ENCODE data around the gene NMRAL1.
A peak's percentile ranks its signal among the peaks of the same experiment; 100 is the strongest.

Gene NMRAL1

DNA sequence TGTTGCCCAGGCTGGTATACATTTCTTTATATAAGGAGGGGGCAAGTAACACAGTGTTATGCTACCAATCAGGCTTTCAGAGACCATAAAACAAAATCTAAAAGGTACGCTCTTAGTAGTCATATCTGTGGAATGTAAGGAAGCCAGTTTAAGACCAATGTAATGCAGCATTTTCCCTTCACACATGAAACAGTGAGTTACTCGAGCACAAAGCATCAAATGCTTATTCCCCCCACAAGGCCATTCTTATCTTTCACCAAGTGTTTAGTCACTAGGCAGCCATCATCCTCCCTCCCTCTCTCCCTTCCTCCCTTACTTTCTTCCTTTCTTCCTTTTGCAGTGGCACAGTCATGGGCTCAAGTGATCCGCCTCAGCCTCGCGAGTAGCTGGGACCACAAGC is 14.6 kb upstream of the NMRAL1 start:
- H3K27me3 ChIP-seq (ENCODE audit: control insufficient read depth in 5 of 5, insufficient read depth in 4 of 5, low read length in 5 of 5) = no peaks in the 10 kb centered on the region
- H3K9me3 ChIP-seq (ENCODE audit: control insufficient read depth in 5 of 5, low read length in 5 of 5) = no peaks in the 10 kb centered on the region
- H3K27ac ChIP-seq (ENCODE audit: low read depth, low read length) = no peak overlapping the region
- H3K9ac ChIP-seq (ENCODE audit: low read length in 5 of 5) = no peak overlapping the region
- peaks cover 3 to 27% (median 11%) of the 10 kb centered on the region in 5 donors for H3K36me3 ChIP-seq (ENCODE audit: control insufficient read depth in 5 of 5, insufficient read depth in 5 of 5, low read length in 5 of 5)
- no peak overlapping the region for H3K4me3 ChIP-seq (ENCODE audit: low read depth in 1 of 5, low read length in 5 of 5)
- H3K4me1 ChIP-seq (ENCODE audit: control insufficient read depth in 5 of 5, insufficient read depth in 5 of 5, low read length in 5 of 5) = peaks cover 2 to 26% (median 16%) of the 10 kb centered on the region in 5 donors

- Histone ChIP-seq H3K27ac (ENCODE audit: low read depth, low read length) (no peak overlapping the region), H3K4me1 (ENCODE audit: control insufficient read depth in 5 of 5, insufficient read depth in 5 of 5, low read length in 5 of 5) (peaks cover 2 to 26% (median 16%) of the 10 kb centered on the region in 5 donors), H3K36me3 (ENCODE audit: control insufficient read depth in 5 of 5, insufficient read depth in 5 of 5, low read length in 5 of 5) (peaks cover 3 to 26% (median 11%) of the 10 kb centered on the region in 5 donors), H3K27me3 (ENCODE audit: control insufficient read depth in 5 of 5, insufficient read depth in 4 of 5, low read length in 5 of 5) (no peaks in the 10 kb centered on the region), H3K4me3 (ENCODE audit: low read depth in 1 of 5, low read length in 5 of 5) (no peak overlapping the region), H3K9me3 (ENCODE audit: control insufficient read depth in 5 of 5, low read length in 5 of 5) (no peaks in the 10 kb centered on the region), H3K9ac (ENCODE audit: low read length in 5 of 5) (peak overlapping the region in 1 of 5 donors; percentile 21)
Observed at GRCh38 chr16:4488499-4488967, 14.1 kb upstream of the NMRAL1 start.

- H3K27me3 ChIP-seq (ENCODE audit: control insufficient read depth in 5 of 5, insufficient read depth in 4 of 5, low read length in 5 of 5) = no peaks in the 10 kb centered on the region
- no peak overlapping the region for H3K4me3 ChIP-seq (ENCODE audit: low read depth in 1 of 5, low read length in 5 of 5)
- peak overlapping the region in 1 of 5 donors; percentile 21 for H3K9ac ChIP-seq (ENCODE audit: low read length in 5 of 5)
- no peak overlapping the region for H3K27ac ChIP-seq (ENCODE audit: low read depth, low read length)
- peaks cover 2 to 26% (median 16%) of the 10 kb centered on the region in 5 donors for H3K4me1 ChIP-seq (ENCODE audit: control insufficient read depth in 5 of 5, insufficient read depth in 5 of 5, low read length in 5 of 5)
- H3K36me3 ChIP-seq (ENCODE audit: control insufficient read depth in 5 of 5, insufficient read depth in 5 of 5, low read length in 5 of 5) = peaks cover 3 to 22% (median 11%) of the 10 kb centered on the region in 5 donors
- no peaks in the 10 kb centered on the region for H3K9me3 ChIP-seq (ENCODE audit: control insufficient read depth in 5 of 5, low read length in 5 of 5)
Observed at GRCh38 chr16:4487955-4488498, 13.6 kb upstream of the NMRAL1 start.

DNA sequence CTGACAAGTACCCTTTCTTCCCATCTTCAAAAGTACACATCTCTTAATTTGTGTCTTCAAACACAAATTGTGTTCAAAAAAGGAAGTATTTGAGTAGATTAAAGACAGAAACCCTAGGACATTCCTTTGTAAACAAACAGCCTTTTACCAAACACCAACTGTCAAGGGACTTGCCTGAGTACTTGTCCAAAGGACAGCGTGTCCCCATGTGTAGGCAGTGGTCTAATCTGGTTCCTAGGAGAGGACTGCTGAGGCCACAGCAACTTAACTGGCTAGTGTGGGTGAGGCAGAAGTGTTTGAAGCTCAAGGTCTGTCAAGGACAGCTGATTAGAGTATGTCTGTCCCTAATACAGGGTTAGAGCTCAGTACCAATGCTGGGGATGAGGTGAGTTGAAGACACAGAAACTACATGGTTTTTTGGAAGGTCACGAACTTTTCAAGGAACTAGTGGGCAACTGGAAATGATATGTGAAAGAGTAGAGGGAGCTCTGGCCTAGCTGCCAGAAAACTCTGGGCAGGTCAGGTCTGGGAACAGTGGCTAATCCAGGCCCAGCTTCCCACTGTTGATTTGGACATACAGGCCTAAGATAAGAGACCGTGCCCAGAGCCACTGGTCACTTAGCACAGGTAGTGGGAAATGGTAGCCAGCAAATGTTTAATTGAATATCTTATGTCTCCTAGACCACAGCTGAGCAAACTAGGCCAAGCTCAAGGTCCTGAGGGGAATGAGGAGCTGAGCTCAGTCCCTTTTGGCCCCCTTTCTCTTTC is 11.9 kb upstream of the NMRAL1 start:
- peak overlapping the region in 2 of 5 donors; percentile 48 to 64 for H3K9ac ChIP-seq (ENCODE audit: low read length in 5 of 5)
- peaks cover 2 to 26% (median 16%) of the 10 kb centered on the region in 5 donors for H3K4me1 ChIP-seq (ENCODE audit: control insufficient read depth in 5 of 5, insufficient read depth in 5 of 5, low read length in 5 of 5)
- no peaks in the 10 kb centered on the region for H3K9me3 ChIP-seq (ENCODE audit: control insufficient read depth in 5 of 5, low read length in 5 of 5)
- H3K27me3 ChIP-seq (ENCODE audit: control insufficient read depth in 5 of 5, insufficient read depth in 4 of 5, low read length in 5 of 5) = no peaks in the 10 kb centered on the region
- H3K27ac ChIP-seq (ENCODE audit: low read depth, low read length) = no peak overlapping the region
- H3K36me3 ChIP-seq (ENCODE audit: control insufficient read depth in 5 of 5, insufficient read depth in 5 of 5, low read length in 5 of 5) = peaks cover 3 to 22% (median 11%) of the 10 kb centered on the region in 5 donors
- no peak overlapping the region for H3K4me3 ChIP-seq (ENCODE audit: low read depth in 1 of 5, low read length in 5 of 5)

GRCh38 chr16:4481963-4482362 is 7.5 kb upstream of the NMRAL1 start:
- Histone ChIP-seq H3K4me3 (ENCODE audit: low read depth in 1 of 5, low read length in 5 of 5) (no peak overlapping the region), H3K27me3 (ENCODE audit: control insufficient read depth in 5 of 5, insufficient read depth in 4 of 5, low read length in 5 of 5) (no peaks in the 10 kb centered on the region), H3K9ac (ENCODE audit: low read length in 5 of 5) (peak overlapping the region in 1 of 5 donors; percentile 25), H3K27ac (ENCODE audit: low read depth, low read length) (no peak overlapping the region), H3K36me3 (ENCODE audit: control insufficient read depth in 5 of 5, insufficient read depth in 5 of 5, low read length in 5 of 5) (peaks cover 3 to 9% (median 5%) of the 10 kb centered on the region in 5 donors), H3K9me3 (ENCODE audit: control insufficient read depth in 5 of 5, low read length in 5 of 5) (no peaks in the 10 kb centered on the region), H3K4me1 (ENCODE audit: control insufficient read depth in 5 of 5, insufficient read depth in 5 of 5, low read length in 5 of 5) (peaks cover 2 to 23% (median 18%) of the 10 kb centered on the region in 5 donors)

GRCh38 chr16:4481526-4481925 is 7.1 kb upstream of the NMRAL1 start:
- peaks cover 3 to 5% (median 5%) of the 10 kb centered on the region in 5 donors for H3K36me3 ChIP-seq (ENCODE audit: control insufficient read depth in 5 of 5, insufficient read depth in 5 of 5, low read length in 5 of 5)
- H3K4me3 ChIP-seq (ENCODE audit: low read depth in 1 of 5, low read length in 5 of 5) = no peak overlapping the region
- peaks cover 2 to 23% (median 19%) of the 10 kb centered on the region in 5 donors for H3K4me1 ChIP-seq (ENCODE audit: control insufficient read depth in 5 of 5, insufficient read depth in 5 of 5, low read length in 5 of 5)
- H3K9me3 ChIP-seq (ENCODE audit: control insufficient read depth in 5 of 5, low read length in 5 of 5) = no peaks in the 10 kb centered on the region
- H3K9ac ChIP-seq (ENCODE audit: low read length in 5 of 5) = no peak overlapping the region
- no peaks in the 10 kb centered on the region for H3K27me3 ChIP-seq (ENCODE audit: control insufficient read depth in 5 of 5, insufficient read depth in 4 of 5, low read length in 5 of 5)
- no peak overlapping the region for H3K27ac ChIP-seq (ENCODE audit: low read depth, low read length)

DNA sequence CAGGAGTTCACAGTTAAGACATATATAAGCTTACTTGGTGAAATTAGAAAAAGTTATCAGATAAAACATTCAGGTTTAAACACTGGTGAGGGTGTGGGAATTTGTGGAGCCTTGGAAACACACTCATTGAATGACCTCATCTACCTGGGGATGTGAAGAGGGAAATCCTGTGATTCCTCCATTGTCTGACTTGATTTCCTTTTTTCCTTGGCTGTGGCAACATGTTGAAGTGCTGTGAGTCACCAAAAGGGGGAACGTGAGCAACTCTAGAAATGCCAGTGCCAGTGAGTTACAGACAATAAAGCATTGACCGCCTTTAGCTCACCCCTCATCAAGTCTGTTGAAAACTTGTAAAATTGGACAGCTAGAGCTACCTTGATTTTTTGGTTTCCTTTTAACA is 3.5 kb upstream of the NMRAL1 start:
- H3K4me1 ChIP-seq (ENCODE audit: control insufficient read depth in 5 of 5, insufficient read depth in 5 of 5, low read length in 5 of 5) = peaks cover 2 to 43% (median 27%) of the 10 kb centered on the region in 5 donors
- H3K27ac ChIP-seq (ENCODE audit: low read depth, low read length) = no peak overlapping the region
- no peak overlapping the region for H3K4me3 ChIP-seq (ENCODE audit: low read depth in 1 of 5, low read length in 5 of 5)
- H3K27me3 ChIP-seq (ENCODE audit: control insufficient read depth in 5 of 5, insufficient read depth in 4 of 5, low read length in 5 of 5) = no peaks in the 10 kb centered on the region
- peaks cover 0 to 2% (median 0%) of the 10 kb centered on the region in 5 donors for H3K36me3 ChIP-seq (ENCODE audit: control insufficient read depth in 5 of 5, insufficient read depth in 5 of 5, low read length in 5 of 5)
- no peaks in the 10 kb centered on the region for H3K9me3 ChIP-seq (ENCODE audit: control insufficient read depth in 5 of 5, low read length in 5 of 5)
- H3K9ac ChIP-seq (ENCODE audit: low read length in 5 of 5) = no peak overlapping the region

GRCh38 chr16:4475880-4476788 is 1.7 kb upstream of the NMRAL1 start, which contains the start of gene HMOX2:
TSS of gene HMOX2 (plus strand) at chr16:4476398. CDS start at chr16:4505525, 29,127 bp downstream.
- peak within 1 kb of the TSS; percentile 67 for H3K27ac ChIP-seq (ENCODE audit: low read depth, low read length)
- peak within 1 kb of the TSS in 4 of 5 donors; percentile 86 to 87 (median 86) for H3K9ac ChIP-seq (ENCODE audit: low read length in 5 of 5)
- peaks cover 2 to 43% (median 27%) of the 10 kb centered on the region in 5 donors for H3K4me1 ChIP-seq (ENCODE audit: control insufficient read depth in 5 of 5, insufficient read depth in 5 of 5, low read length in 5 of 5)
- H3K4me3 ChIP-seq (ENCODE audit: low read depth in 1 of 5, low read length in 5 of 5) = peak within 1 kb of the TSS; percentile 78 to 95 (median 86)
- no peaks in the 10 kb centered on the region for H3K9me3 ChIP-seq (ENCODE audit: control insufficient read depth in 5 of 5, low read length in 5 of 5)
- peaks cover 0 to 2% (median 0%) of the 10 kb centered on the region in 5 donors for H3K36me3 ChIP-seq (ENCODE audit: control insufficient read depth in 5 of 5, insufficient read depth in 5 of 5, low read length in 5 of 5)
- H3K27me3 ChIP-seq (ENCODE audit: control insufficient read depth in 5 of 5, insufficient read depth in 4 of 5, low read length in 5 of 5) = no peaks in the 10 kb centered on the region

- H3K27ac ChIP-seq (ENCODE audit: low read depth, low read length) = no peak overlapping the region
- H3K36me3 ChIP-seq (ENCODE audit: control insufficient read depth in 5 of 5, insufficient read depth in 5 of 5, low read length in 5 of 5) = peaks cover 0 to 14% (median 8%) of the 10 kb centered on the region in 5 donors
- H3K9ac ChIP-seq (ENCODE audit: low read length in 5 of 5) = no peak overlapping the region
- H3K27me3 ChIP-seq (ENCODE audit: control insufficient read depth in 5 of 5, insufficient read depth in 4 of 5, low read length in 5 of 5) = no peaks in the 10 kb centered on the region
- H3K9me3 ChIP-seq (ENCODE audit: control insufficient read depth in 5 of 5, low read length in 5 of 5) = no peaks in the 10 kb centered on the region
- H3K4me3 ChIP-seq (ENCODE audit: low read depth in 1 of 5, low read length in 5 of 5) = no peak overlapping the region
- H3K4me1 ChIP-seq (ENCODE audit: control insufficient read depth in 5 of 5, insufficient read depth in 5 of 5, low read length in 5 of 5) = peaks cover 2 to 40% (median 24%) of the 10 kb centered on the region in 5 donors
Observed at GRCh38 chr16:4472880-4473279, 1.5 kb downstream of the NMRAL1 start.
